ENCODE data around the gene IL17D.
"Not testable (repeated sequence)": the region's sequence is repeated elsewhere in the genome, so short reads cannot be mapped to it uniquely, and the experiment has no call there.

Gene IL17D

DNA sequence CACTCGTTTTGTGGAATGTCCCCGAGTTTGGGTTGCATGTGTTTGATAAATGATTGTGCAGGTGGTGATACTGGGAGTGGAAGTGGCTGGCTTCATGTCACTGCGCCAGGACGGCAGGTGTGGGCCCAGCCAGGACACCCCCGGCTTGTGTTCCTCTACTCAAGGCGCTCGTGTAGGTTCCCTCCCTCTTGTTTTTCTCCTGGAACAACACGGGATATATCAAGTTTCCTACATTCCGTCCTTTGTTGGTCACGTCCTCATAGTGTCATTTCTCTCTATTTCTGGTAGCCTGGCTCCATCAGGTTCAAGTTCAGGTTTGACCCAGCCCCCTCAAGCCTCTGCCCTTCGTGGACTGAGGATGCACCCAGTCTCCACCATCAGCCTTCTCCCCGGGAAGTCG lies 16.3 kb downstream of the IL17D start:
- no peak for DNase-seq (ENCODE audit: low read depth in 3 of 3)

- DNase-seq (ENCODE audit: low read depth in 3 of 3), result no peak
These were observed 17.0 kb downstream of the IL17D start for GRCh38 chr13:20720499-20720898.

DNA sequence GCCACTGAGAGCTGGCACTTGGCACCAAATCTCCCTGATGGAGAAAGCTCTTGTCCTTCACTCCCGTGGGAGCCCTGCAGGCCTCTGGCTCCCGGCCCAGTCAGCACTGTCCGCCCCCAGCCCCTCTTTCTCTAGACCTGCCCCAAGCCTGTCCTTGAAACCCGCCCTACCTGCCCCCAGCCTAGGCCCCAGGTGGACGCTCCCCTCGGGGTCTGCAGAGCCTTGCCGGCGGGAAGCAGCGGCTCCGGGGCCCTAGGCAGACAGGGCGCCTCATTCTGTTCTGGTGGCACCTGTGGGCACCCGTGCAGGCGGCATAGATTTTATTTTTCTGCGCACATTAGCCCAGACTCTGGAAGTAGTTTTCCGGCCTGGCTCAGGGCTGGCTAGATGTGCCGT lies 17.6 kb downstream of the IL17D start:
- DNase-seq (ENCODE audit: low read depth in 3 of 3), result no peak

GRCh38 chr13:20721454-20722357 lies 18.2 kb downstream of the IL17D start:
- no peak for DNase-seq (ENCODE audit: low read depth in 3 of 3)

DNA sequence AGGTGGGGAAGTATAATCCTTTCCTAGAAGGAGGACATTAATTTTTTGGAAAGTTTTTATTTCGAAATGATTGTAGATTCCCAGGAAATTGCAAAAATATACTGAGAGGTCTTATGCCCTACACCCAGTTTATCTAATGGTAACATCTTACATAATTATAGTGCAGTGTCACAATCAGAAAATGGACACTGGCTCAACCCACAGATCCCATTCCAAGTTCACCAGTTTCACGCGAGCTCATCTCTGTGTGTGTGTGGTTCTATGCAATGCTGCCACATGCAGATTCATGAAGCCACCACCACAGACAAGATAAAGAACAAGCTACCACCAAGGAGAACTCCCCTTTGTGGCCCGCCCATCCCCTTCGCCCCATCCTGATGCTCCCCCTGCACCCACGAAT lies 24.4 kb downstream of the IL17D start:
- no peak for DNase-seq (ENCODE audit: low read depth in 3 of 3)

DNA sequence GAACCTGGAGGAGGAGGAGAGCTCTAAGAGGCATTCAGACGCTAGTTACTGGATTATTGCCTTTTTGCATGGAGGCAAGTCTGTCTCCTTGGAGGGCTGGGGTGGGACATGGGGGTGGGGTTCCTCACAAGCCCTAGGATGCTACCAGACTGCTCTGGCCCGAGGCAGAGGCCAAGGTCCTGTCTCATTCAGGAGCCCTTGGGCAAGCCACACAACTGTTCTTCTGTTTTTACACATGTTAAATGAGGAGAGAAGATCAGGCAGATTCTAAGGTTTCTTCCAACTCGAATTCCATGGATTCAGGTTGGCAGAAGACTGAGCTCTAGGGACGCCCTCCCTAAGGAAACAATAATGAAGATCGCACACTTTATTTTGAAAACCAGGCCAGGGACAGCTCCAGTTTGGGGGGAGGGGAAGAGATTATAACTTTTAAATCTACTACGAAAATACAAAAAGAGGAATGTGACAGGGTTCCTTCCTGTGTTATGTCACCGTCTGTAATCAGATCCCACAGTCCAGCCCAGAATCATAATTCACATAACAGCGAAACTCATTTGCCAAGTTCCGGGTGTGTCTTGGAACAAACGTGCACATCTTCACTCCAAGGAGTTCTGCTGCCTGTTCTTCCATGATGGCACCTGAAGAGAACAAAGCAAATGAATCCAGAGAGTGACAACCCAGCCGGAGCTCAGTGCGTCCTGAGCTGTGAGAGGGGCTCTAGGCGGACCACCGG lies 25.2 kb downstream of the IL17D start:
- no peak for DNase-seq (ENCODE audit: low read depth in 3 of 3)

DNA sequence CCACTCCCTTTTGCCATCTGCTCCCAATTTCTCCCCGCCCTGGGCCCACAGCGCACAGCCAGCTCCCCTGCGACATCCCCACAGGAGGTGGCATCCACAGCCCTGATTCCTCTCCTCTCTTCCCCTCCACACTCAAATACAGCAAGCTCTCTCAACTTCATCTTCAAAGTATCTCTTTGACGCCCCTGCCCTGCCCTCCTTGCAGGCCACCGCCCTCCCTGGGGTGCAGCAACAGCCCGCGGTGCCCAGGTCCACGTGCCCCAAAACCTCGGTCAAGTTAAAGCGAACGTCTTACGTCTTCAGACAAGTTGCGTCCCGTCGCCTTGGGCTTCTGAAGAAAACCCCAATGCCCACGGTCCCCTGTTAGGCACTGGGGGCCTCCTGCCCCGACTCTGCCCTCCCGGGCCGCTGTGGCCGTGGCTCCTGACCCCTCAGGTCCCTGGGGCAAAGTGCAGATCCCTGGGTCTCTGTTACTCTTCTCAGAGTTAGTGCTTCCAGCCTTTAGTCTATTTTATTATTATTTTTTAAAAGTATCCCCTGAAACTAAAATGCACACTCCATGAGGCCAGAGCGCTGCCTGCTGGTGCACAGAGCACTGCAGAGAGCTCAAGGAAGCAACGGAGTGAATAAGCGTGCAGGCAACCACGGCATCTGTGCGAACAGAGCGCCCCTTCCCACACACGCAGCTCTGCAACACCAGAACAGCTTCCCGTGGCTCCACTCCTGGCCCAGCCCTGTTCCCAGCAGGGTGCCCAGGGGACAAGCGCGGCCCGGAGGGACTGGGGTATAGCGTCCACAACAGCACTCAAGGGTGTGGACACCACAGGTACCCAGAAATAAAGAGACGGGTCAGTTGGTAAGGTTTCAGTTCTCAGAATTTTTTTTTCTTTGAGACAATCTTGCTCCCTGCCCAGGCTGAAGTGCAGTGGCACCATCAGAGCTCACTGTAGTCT lies 26.4 kb downstream of the IL17D start:
- no peak for DNase-seq (ENCODE audit: low read depth in 3 of 3)

DNA sequence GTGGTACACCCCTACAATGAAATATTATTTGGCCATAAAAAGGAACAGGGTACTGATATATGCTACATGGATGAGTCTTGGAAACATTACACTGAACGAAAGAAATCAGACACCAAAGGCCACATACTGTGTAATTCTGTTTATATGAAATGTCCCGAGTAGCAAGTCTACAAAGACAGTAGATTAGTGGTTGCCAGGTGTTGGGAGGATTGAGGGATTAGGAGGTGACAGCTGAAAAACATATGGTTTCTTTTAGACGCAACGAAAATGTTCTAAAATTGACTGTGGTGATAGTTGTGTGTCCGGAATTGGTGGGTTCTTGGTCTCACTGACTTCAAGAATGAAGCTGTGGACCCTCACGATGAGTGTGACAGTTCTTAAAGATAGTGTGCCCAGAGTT lies 35.1 kb downstream of the IL17D start:
- DNase-seq (ENCODE audit: low read depth in 3 of 3), result no peak

DNA sequence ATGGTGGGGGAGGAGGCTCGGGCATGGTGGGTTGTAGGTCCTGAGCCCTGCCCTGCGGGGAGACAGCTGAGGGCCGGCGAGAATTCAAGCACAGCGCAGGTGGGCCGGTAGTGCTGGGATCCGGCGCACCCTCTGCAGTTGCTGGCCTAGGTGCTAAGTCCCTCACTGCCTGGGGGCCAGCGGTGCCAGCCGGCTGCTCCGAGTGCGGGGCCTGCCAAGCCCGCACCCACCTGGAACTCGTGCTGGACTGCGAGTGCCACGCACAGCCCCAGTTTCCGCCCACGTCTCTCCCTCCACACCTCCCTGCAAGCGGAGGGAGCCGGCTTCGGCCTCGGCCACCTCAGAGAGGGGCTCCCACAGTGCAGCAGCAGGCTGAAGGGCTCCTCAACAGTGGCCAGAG lies 36.5 kb downstream of the IL17D start:
- no peak for DNase-seq (ENCODE audit: low read depth in 3 of 3)

- not testable (repeated sequence) for DNase-seq (ENCODE audit: low read depth in 3 of 3)
These were observed 40.4 kb downstream of the IL17D start for GRCh38 chr13:20743830-20744404.

- no peak for DNase-seq (ENCODE audit: low read depth in 3 of 3)
These were observed 45.9 kb downstream of the IL17D start for GRCh38 chr13:20749377-20749776.

DNA sequence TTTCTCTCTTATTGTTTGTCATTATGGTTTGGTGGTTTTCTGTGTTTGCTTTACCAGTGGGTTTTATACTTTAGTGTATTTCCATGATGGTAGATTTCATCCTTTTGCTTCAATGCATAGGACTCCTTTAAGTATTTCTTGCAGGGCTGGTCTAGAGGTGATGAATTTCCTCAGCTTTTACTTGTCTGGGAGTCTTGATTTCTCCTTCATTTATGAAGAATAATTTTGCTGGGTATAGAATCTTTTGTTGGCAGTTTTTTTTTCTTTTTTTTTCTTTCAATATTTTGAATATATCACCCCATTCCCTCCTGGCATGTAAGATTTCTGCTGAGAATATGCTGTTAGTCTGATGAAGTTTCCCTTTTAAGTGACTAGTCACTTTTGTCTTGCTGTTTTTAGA lies 50.5 kb downstream of the IL17D start:
- no peak for DNase-seq (ENCODE audit: low read depth in 3 of 3)

DNA sequence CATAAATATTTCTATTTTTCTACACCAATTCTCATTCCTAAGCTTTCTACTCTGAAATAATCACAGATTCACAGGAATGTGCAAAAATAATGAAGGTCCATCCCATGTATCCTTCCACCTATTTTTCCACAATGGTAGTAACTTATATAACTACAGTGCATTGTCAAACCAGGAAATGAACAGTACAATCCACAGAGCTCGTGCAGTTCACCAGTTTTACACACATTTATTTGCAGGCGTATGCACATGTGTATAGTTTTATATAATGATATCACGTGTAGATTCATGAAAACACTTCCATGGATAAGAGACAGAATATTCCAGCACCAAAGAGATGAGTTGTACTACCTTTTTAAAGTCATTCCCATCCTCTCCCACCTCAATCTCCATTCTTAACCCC lies 57.4 kb downstream of the IL17D start:
- no peak for DNase-seq (ENCODE audit: low read depth in 3 of 3)

- DNase-seq (ENCODE audit: low read depth in 3 of 3), result no peak
These were observed 63.9 kb downstream of the IL17D start for GRCh38 chr13:20767309-20767943.

- no peak for DNase-seq (ENCODE audit: low read depth in 3 of 3)
These were observed 65.6 kb downstream of the IL17D start for GRCh38 chr13:20769091-20769490.

DNA sequence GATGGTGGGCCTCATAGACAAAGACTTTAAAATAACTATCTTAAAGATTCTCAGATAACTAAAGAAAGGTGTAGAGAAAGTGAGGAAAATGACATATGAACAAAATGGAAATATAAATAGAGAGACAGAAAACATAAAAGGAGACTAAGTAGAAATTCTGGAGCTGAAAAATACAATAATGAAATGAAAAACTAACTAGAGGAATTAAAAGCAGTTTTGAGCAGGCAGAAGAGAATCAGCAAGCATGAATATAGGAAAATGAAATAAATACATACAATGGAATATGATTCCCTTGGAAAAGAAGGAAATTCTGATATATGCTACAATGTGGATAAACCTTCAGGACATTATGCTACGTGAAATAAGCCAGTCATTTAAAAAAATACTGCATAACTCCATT lies 66.3 kb downstream of the IL17D start:
- no peak for DNase-seq (ENCODE audit: low read depth in 3 of 3)
